NB4 (cell line): Measurements from ENCODE around the gene STX5.
"Not testable (repeated sequence)": the region's sequence is repeated elsewhere in the genome, so short reads cannot be mapped to it uniquely, and the experiment has no call there.

Experiments
- POLR2A ChIP-seq: IDR thresholded peaks from 2 replicates; pipeline ENCODE4 v1.6.1; 2011; ENCODE audit warnings: mild to moderate bottlenecking; ENCODE audit not compliant: insufficient read length; ENCODE audit errors: extremely low read depth
- TF ChIP-seq, protein P1 (sequence below): IDR thresholded peaks from one replicate; pipeline ENCODE4 v1.5.1; 2012; ENCODE audit warnings: low read depth, low read length
- TF ChIP-seq, protein P2 (sequence below): IDR thresholded peaks from 2 replicates; pipeline ENCODE4 v1.6.1; 2011; ENCODE audit warnings: low read depth, low read length

DNA sequence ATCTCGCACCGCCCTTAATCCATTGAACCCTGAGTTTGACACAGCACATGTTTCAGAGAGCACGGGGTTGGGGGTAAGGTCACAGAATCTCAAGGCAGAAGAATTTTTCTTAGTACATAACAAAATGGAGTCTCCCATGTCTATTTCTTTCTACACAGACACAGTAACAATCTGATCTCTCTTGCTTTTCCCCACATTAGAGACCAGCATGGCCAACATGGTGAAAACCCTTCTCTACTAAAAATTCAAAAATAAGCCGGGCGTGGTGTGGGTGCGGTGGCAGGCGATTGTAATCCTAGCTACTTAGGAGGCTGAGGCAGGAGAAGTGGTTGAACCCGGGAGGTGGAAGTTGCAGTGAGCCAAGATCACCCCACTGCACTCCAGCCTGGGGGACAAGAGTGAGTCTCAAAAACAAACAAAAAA, 27.4 kb upstream of the STX5 start:
- TF ChIP-seq, protein P1, sequence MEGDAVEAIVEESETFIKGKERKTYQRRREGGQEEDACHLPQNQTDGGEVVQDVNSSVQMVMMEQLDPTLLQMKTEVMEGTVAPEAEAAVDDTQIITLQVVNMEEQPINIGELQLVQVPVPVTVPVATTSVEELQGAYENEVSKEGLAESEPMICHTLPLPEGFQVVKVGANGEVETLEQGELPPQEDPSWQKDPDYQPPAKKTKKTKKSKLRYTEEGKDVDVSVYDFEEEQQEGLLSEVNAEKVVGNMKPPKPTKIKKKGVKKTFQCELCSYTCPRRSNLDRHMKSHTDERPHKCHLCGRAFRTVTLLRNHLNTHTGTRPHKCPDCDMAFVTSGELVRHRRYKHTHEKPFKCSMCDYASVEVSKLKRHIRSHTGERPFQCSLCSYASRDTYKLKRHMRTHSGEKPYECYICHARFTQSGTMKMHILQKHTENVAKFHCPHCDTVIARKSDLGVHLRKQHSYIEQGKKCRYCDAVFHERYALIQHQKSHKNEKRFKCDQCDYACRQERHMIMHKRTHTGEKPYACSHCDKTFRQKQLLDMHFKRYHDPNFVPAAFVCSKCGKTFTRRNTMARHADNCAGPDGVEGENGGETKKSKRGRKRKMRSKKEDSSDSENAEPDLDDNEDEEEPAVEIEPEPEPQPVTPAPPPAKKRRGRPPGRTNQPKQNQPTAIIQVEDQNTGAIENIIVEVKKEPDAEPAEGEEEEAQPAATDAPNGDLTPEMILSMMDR, result not testable (repeated sequence)
- not testable (repeated sequence) for TF ChIP-seq POLR2A
- TF ChIP-seq, protein P2, sequence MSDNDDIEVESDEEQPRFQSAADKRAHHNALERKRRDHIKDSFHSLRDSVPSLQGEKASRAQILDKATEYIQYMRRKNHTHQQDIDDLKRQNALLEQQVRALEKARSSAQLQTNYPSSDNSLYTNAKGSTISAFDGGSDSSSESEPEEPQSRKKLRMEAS, result not testable (repeated sequence)
